Transverse colon (tissue), 3 donors: ENCODE data around the gene ELSPBP1.
"Not testable (repeated sequence)": the region's sequence is repeated elsewhere in the genome, so short reads cannot be mapped to it uniquely, and the experiment has no call there.

Experiments
- CTCF ChIP-seq, 5 experiments: fragments of 200-600 bp in 3 of 5; fragments of 450-650 bp in 2 of 5; sonication (generic) in 3 of 5; IDR thresholded peaks; 1 replicate in 2 of 5; 2 replicates in 3 of 5; pipeline ENCODE4 v1.5.1; 2016 to 2017; ENCODE audit warnings: antibody characterized with exemption in 5 of 5, inconsistent platforms in 3 of 5, mild to moderate bottlenecking in 2 of 5, moderate library complexity in 1 of 5
- POLR2A ChIP-seq: fragments of 450-650 bp; IDR thresholded peaks from one replicate; pipeline ENCODE4 v1.6.1; 2016; ENCODE audit warnings: antibody characterized with exemption, mild to moderate bottlenecking, moderate library complexity

DNA sequence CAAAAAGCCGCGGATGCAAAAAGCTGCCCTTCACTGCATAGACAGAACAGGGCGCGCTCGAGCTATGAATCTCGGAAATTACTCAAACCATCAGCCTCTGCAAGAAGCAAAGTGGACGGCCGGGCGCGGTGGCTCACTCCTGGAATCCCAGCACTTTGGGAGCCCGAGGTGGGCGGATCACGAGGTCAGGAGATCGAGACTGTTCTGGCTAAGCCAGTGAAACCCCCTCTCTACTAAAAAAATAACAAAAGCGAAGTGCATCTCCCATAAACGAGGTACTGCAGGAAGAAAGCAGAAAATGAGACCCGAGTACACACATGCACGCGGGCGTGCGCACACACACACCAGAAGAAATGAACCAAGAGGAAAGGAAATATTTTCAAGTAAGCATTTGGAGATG lies 42.3 kb upstream of the ELSPBP1 start:
- TF ChIP-seq CTCF (IDR thresholded peaks at IDR 0.05): peak in 2 of 5 experiments; percentile 6 to 15
- TF ChIP-seq POLR2A: not testable (repeated sequence)
